HepG2 (cell line): ENCODE measurements around the gene DLEC1.

ENCODE experiments used
- FOXA1 ChIP-seq, 2 experiments: fragments of 450-650 bp in 1 of 2; sonication (generic) in 1 of 2; formaldehyde crosslinking in 1 of 2; IDR thresholded peaks; 2 replicates each; pipeline versions ENCODE4 v1.4.0 to v1.6.1; 2016 to 2020; ENCODE audit warnings: missing genetic modification reagents in 1 of 2
- KDM4B ChIP-seq: sonication (generic); formaldehyde crosslinking; IDR thresholded peaks from 2 replicates; pipeline ENCODE4 v1.4.0; 2020; ENCODE audit warnings: missing genetic modification reagents
- REL ChIP-seq: sonication (generic); formaldehyde crosslinking; conservative IDR thresholded peaks from 2 replicates; pipeline ENCODE4 v1.8.0; 2022; ENCODE audit warnings: mild to moderate bottlenecking, missing genetic modification reagents, moderate library complexity
- SIN3A ChIP-seq: IDR thresholded peaks from 2 replicates; pipeline ENCODE4 v1.6.1; 2011; ENCODE audit warnings: low read depth, mild to moderate bottlenecking, control low read depth, low read length, borderline replicate concordance
- TF ChIP-seq, protein P1 (sequence below): sonication (generic); formaldehyde crosslinking; IDR thresholded peaks from 2 replicates; pipeline ENCODE4 v1.5.0; 2020; ENCODE audit warnings: mild to moderate bottlenecking, missing genetic modification reagents, moderate library complexity

- no peak for TF ChIP-seq REL (CRISPR knock-in tag)
- TF ChIP-seq FOXA1 (IDR thresholded peaks at IDR 0.05): no peak
- TF ChIP-seq FOXA1 (CRISPR knock-in tag; IDR thresholded peaks at IDR 0.05): no peak
- TF ChIP-seq, protein P1, sequence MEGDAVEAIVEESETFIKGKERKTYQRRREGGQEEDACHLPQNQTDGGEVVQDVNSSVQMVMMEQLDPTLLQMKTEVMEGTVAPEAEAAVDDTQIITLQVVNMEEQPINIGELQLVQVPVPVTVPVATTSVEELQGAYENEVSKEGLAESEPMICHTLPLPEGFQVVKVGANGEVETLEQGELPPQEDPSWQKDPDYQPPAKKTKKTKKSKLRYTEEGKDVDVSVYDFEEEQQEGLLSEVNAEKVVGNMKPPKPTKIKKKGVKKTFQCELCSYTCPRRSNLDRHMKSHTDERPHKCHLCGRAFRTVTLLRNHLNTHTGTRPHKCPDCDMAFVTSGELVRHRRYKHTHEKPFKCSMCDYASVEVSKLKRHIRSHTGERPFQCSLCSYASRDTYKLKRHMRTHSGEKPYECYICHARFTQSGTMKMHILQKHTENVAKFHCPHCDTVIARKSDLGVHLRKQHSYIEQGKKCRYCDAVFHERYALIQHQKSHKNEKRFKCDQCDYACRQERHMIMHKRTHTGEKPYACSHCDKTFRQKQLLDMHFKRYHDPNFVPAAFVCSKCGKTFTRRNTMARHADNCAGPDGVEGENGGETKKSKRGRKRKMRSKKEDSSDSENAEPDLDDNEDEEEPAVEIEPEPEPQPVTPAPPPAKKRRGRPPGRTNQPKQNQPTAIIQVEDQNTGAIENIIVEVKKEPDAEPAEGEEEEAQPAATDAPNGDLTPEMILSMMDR (CRISPR knock-in tag): no peak
- TF ChIP-seq SIN3A: no peak
- TF ChIP-seq KDM4B (CRISPR knock-in tag): no peak
These were observed 72.2 kb downstream of the DLEC1 start for GRCh38 chr3:38111201-38111600.
